Smooth muscle cell (in vitro differentiated cells): Measurements from ENCODE around the gene HERC3. TPM values are rescaled to one million over a fixed set of nuclear protein-coding genes. Genes with fewer than 3 reads are reported as not detected.

Experiments used
- DNase-seq: peaks from one replicate; lab custom pipeline; 2025; ENCODE audit not compliant: unreplicated experiment; lab: John Stamatoyannopoulos, UW
- H2AFZ ChIP-seq: fragments of 200-600 bp; sonication (generic); 2 replicates; pipeline ENCODE4 v1.6.0; 2016; ENCODE audit warnings: antibody characterized with exemption, low read depth, mild to moderate bottlenecking
- H3F3A ChIP-seq: fragments of 200-600 bp; sonication (generic); 2 replicates; pipeline ENCODE4 v1.6.0; 2017; ENCODE audit warnings: antibody characterized with exemption, low read depth
- H3K27ac ChIP-seq: fragments of 200-600 bp; sonication (generic); 2 replicates; pipeline ENCODE4 v1.5.1; 2016; ENCODE audit warnings: low read depth, mild to moderate bottlenecking
- H3K27me3 ChIP-seq: fragments of 200-600 bp; sonication (generic); 2 replicates; pipeline ENCODE4 v1.6.1; 2016; ENCODE audit warnings: low read depth, mild to moderate bottlenecking
- H3K36me3 ChIP-seq: fragments of 200-600 bp; sonication (generic); 2 replicates; pipeline ENCODE4 v1.5.1; 2016; ENCODE audit warnings: low read depth
- H3K4me1 ChIP-seq: fragments of 200-600 bp; sonication (generic); 2 replicates; pipeline ENCODE4 v1.5.1; 2016; ENCODE audit warnings: low read depth
- H3K4me2 ChIP-seq: fragments of 200-600 bp; sonication (generic); 2 replicates; pipeline ENCODE4 v1.6.0; 2016; ENCODE audit warnings: mild to moderate bottlenecking
- H3K4me3 ChIP-seq: fragments of 200-600 bp; sonication (generic); 2 replicates; pipeline ENCODE4 v1.5.1; 2016; ENCODE audit warnings: mild to moderate bottlenecking
- H3K79me2 ChIP-seq: fragments of 200-600 bp; sonication (generic); 2 replicates; pipeline ENCODE4 v1.6.0; 2016; ENCODE audit warnings: low read depth, mild to moderate bottlenecking
- H3K9ac ChIP-seq: fragments of 200-600 bp; sonication (generic); 2 replicates; pipeline ENCODE4 v1.6.0; 2016; ENCODE audit warnings: low read depth
- H3K9me3 ChIP-seq: fragments of 200-600 bp; sonication (generic); replicated peaks from 2 replicates; pipeline ENCODE4 v1.5.1; 2016; ENCODE audit warnings: low read depth
- H4K20me1 ChIP-seq: fragments of 200-600 bp; sonication (generic); 2 replicates; pipeline ENCODE4 v1.6.0; 2016; ENCODE audit warnings: low read depth
- WGBS: methylation state at CpG from one replicate; pipeline ENCODE4 v1.1.7; 2016; ENCODE audit warnings: low lambda C conversion rate; 5-methylcytosine and 5-hydroxymethylcytosine counted together
- polyA plus RNA-seq: library from polyadenylated mRNA; unstranded; fragments of >200 nt; fragmentation: Nextera tagmentation; extraction: Ambion mirVana; gene quantifications from 2 replicates; pipeline ENCODE4 v1.2.1, GENCODE V29; 2016
- total RNA-seq: library from RNA; depleted of rRNA; stranded (reverse); fragments of >200 nt; gene quantifications from 2 replicates; pipeline ENCODE4 v1.2.3, GENCODE V29; 2014
- TF ChIP-seq, protein P1 (sequence below): fragments of 200-600 bp; sonication (generic); IDR thresholded peaks from 2 replicates; pipeline ENCODE4 v1.5.1; 2017; ENCODE audit warnings: borderline replicate concordance, mild to moderate bottlenecking, antibody characterized with exemption; ENCODE audit not compliant: insufficient read depth, poor library complexity, severe bottlenecking

HERC3 gene
- total and polyA plus RNA-seq, 2 experiments from 2014 or later: 14.5 to 20.2 TPM

DNA sequence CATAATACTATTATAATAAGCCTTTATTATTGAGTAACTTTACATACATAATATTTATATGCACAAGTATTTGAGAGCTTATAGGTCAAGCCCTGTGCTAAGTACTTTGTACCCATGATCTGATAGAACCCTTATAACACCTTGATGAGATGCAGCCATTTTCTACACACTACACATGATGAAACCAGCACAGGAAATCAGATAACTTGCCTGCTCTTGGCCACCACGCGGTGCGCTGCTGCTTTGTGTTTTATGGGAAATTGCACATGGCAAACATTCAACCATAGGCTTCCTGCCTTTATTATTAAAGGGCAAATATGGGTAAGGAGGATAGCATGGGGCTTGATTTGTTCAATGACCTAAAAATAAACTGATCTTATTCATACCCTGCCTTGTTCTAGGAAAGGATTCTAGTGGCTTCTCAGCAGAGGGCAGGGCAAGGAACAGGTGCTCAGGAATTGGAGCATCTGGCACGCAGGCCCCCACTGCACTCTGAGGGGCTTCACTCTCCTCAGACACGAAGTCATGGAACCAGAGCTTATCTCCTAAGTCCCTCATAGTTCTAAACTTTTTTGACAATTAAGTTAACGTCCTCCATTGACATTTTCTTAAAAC, 137.0 kb downstream of the HERC3 start:
- no peak overlapping the region for H3K4me3 ChIP-seq
- no peaks in the 10 kb centered on the region for H3K27me3 ChIP-seq
- TF ChIP-seq, protein P1, sequence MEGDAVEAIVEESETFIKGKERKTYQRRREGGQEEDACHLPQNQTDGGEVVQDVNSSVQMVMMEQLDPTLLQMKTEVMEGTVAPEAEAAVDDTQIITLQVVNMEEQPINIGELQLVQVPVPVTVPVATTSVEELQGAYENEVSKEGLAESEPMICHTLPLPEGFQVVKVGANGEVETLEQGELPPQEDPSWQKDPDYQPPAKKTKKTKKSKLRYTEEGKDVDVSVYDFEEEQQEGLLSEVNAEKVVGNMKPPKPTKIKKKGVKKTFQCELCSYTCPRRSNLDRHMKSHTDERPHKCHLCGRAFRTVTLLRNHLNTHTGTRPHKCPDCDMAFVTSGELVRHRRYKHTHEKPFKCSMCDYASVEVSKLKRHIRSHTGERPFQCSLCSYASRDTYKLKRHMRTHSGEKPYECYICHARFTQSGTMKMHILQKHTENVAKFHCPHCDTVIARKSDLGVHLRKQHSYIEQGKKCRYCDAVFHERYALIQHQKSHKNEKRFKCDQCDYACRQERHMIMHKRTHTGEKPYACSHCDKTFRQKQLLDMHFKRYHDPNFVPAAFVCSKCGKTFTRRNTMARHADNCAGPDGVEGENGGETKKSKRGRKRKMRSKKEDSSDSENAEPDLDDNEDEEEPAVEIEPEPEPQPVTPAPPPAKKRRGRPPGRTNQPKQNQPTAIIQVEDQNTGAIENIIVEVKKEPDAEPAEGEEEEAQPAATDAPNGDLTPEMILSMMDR: no peak
- no peaks in the 10 kb centered on the region for H3K79me2 ChIP-seq
- no peaks in the 10 kb centered on the region for H3F3A ChIP-seq
- no peak for DNase-seq
- H3K4me2 ChIP-seq: no peak overlapping the region
- H3K9ac ChIP-seq: no peak overlapping the region
- H3K27ac ChIP-seq: no peak overlapping the region
- H2AFZ ChIP-seq: no peak overlapping the region
- H3K4me1 ChIP-seq: no peaks in the 10 kb centered on the region
- H3K9me3 ChIP-seq: no peaks in the 10 kb centered on the region
- H3K36me3 ChIP-seq: peaks cover 36% of the 10 kb centered on the region
- WGBS: 97% methylated on average over 6 of the region's 6 CpGs
- H4K20me1 ChIP-seq: no peaks in the 10 kb centered on the region

DNA sequence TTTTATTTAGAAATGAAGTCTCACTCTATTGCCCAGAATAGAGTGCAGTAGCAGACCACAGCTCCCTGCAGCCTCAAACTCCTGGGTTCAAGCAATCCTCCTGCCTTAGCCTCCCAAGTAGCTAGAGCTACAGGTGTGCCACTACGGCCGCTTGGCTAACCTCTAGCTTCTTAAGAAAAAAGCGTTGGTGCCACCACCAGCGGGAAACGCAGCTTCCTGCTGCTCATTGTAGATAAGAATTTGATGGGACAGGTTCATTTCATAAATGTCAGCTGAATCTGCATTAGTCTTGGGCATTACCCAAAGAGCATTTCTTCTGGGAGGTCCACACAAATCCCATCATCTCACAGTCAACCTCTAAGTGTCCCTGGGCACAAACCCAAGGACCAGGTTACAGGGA, 138.5 kb downstream of the HERC3 start:
- DNase-seq: no peak
- H3F3A ChIP-seq: no peaks in the 10 kb centered on the region
- H3K27ac ChIP-seq: no peak overlapping the region
- TF ChIP-seq, protein P1: no peak
- H3K4me1 ChIP-seq: no peaks in the 10 kb centered on the region
- H3K79me2 ChIP-seq: no peaks in the 10 kb centered on the region
- 100% methylated on average over 5 of the region's 5 CpGs for WGBS
- H3K27me3 ChIP-seq: no peaks in the 10 kb centered on the region
- no peak overlapping the region for H3K4me3 ChIP-seq
- H3K9ac ChIP-seq: no peak overlapping the region
- H3K36me3 ChIP-seq: peaks cover 36% of the 10 kb centered on the region
- H2AFZ ChIP-seq: no peak overlapping the region
- H4K20me1 ChIP-seq: no peaks in the 10 kb centered on the region
- no peak overlapping the region for H3K4me2 ChIP-seq
- H3K9me3 ChIP-seq: no peaks in the 10 kb centered on the region

DNA sequence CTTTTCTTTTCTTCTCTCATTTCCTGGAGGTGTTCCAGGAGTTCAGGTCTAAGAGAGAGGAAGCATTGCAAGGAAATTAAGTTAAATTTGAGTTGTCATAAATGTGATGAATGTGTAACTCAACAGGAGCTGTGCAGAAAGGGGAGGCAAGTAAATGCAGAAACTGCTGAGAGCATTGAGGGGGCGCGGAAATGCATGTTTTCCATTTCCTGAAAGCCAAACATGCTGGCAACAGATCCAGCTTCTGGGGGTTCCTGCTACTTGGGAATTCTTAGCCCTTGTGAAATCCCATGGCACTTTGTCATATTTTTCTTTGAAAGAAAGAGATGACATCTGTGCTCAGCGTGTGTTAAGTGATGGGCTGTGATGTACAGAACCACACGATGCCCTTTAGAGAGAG, 139.1 kb downstream of the HERC3 start:
- Histone ChIP-seq H3K79me2 (no peaks in the 10 kb centered on the region), H3K27me3 (no peaks in the 10 kb centered on the region), H2AFZ (no peak overlapping the region), H3K9me3 (no peaks in the 10 kb centered on the region), H4K20me1 (no peaks in the 10 kb centered on the region), H3F3A (no peaks in the 10 kb centered on the region), H3K36me3 (peaks cover 35% of the 10 kb centered on the region), H3K27ac (no peak overlapping the region), H3K4me1 (no peaks in the 10 kb centered on the region), H3K4me3 (no peak overlapping the region), H3K9ac (no peak overlapping the region), H3K4me2 (no peak overlapping the region)
- WGBS: 100% methylated on average over 4 of the region's 4 CpGs
- TF ChIP-seq, protein P1: no peak
- no peak for DNase-seq

DNA sequence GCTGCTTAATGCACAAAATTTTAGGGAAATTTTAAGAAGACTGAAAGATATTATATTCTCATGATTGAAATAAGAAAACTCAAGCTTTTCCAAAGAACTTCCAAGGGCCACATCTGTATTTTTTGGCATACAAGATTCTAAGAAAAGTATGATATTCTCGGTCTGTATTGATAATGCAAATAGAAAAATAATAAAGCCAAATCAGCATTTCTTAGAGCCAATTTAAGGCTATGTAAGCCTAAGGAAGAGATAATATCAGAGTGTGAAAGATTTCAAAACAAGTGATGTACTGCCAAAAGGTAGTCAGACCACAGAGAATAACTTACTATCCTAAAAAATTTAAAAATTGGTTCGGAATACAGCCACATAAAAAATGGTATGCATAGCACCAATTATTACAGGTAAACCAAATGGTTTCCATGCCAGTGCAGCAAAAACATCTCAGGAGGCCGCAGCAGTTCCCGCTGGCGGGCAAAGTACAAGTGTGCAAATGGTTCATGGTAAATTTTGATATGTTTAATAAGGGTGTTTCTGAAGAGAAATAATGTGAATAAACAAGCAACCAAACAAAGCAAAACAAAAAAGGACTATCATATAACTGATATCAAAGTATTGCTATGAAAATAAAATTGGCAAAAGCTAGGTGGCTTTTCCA, 140.6 kb downstream of the HERC3 start:
- H2AFZ ChIP-seq: no peak overlapping the region
- no peaks in the 10 kb centered on the region for H3K9me3 ChIP-seq
- no peaks in the 10 kb centered on the region for H4K20me1 ChIP-seq
- no peak overlapping the region for H3K9ac ChIP-seq
- 98% methylated on average over 5 of the region's 5 CpGs for WGBS
- no peak overlapping the region for H3K4me3 ChIP-seq
- H3K36me3 ChIP-seq: peaks cover 31% of the 10 kb centered on the region
- H3K4me1 ChIP-seq: peaks cover 4% of the 10 kb centered on the region
- H3K27ac ChIP-seq: no peak overlapping the region
- no peak overlapping the region for H3K4me2 ChIP-seq
- TF ChIP-seq, protein P1: no peak
- no peaks in the 10 kb centered on the region for H3K27me3 ChIP-seq
- no peak for DNase-seq
- no peaks in the 10 kb centered on the region for H3F3A ChIP-seq
- no peaks in the 10 kb centered on the region for H3K79me2 ChIP-seq
